ENCODE results near the gene MAP7. TPM values are rescaled to one million over a fixed set of nuclear protein-coding genes. Genes with fewer than 3 reads are reported as not detected.

MAP7 gene
- total RNA-seq, 4 donors from 2014 or later, result 4.6 to 9.7 (median 6.0) TPM

DNA sequence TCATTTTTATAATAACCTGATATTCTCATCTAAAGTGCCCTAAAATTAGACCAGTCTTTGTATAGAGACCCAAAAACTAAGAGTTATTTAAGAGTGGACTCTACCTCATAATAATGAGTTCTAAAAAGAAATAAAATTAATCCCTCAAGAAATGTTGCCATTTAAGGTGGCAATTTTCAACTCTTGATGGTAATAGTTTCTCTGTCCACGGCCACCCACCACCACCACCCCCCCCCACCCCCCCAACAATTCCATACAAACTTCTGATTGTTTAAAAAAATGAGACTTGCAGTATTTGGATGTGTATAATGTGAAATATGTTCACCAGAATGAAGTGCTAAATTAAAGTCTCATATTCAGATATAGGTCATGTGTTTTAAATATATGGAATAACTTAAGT lies 2.4 kb downstream of the MAP7 start:
- TF ChIP-seq, protein P1, sequence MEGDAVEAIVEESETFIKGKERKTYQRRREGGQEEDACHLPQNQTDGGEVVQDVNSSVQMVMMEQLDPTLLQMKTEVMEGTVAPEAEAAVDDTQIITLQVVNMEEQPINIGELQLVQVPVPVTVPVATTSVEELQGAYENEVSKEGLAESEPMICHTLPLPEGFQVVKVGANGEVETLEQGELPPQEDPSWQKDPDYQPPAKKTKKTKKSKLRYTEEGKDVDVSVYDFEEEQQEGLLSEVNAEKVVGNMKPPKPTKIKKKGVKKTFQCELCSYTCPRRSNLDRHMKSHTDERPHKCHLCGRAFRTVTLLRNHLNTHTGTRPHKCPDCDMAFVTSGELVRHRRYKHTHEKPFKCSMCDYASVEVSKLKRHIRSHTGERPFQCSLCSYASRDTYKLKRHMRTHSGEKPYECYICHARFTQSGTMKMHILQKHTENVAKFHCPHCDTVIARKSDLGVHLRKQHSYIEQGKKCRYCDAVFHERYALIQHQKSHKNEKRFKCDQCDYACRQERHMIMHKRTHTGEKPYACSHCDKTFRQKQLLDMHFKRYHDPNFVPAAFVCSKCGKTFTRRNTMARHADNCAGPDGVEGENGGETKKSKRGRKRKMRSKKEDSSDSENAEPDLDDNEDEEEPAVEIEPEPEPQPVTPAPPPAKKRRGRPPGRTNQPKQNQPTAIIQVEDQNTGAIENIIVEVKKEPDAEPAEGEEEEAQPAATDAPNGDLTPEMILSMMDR (IDR thresholded peaks at IDR 0.05; ENCODE audit: low read depth), result no peak

DNA sequence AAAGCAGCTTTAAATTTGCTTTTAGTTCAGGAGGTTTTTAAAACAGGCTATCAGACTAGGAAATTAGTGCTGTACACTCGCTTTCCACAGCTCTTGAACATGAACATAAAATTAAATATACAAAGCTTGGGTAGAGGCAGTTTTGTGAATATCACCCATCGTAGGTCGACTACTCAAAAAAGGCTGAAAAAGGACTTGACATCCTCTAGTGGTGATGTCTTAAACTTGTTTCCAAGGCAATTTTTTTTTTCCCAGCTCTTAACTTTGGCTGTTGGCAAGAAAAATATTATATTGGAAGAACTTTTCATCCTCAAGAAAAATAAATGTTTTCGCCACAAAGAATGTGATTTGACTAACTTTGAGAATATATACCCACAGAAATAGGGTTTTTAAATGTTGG lies 2.9 kb downstream of the MAP7 start:
- TF ChIP-seq, protein P1 (IDR thresholded peaks at IDR 0.05; ENCODE audit: low read depth), result no peak

DNA sequence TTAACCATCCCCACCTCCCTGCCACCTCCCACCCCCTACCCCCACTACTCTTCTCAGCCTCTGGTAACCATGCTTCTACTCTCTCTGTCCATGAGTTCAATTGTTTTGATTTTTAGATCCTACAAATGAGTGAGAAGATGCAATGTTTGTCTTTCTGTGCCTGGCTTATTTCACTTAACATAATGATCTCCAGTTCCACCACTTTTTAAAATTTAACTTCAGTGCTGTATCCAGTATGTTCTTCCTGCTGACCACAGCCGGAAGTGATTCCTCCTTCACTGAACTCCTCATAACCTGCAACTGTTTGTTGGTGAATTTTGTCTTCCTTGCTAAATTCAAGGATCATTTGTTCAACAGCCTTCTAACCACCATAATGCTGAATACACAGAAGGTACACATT lies 3.9 kb downstream of the MAP7 start:
- TF ChIP-seq, protein P1 (IDR thresholded peaks at IDR 0.05; ENCODE audit: low read depth), result no peak

DNA sequence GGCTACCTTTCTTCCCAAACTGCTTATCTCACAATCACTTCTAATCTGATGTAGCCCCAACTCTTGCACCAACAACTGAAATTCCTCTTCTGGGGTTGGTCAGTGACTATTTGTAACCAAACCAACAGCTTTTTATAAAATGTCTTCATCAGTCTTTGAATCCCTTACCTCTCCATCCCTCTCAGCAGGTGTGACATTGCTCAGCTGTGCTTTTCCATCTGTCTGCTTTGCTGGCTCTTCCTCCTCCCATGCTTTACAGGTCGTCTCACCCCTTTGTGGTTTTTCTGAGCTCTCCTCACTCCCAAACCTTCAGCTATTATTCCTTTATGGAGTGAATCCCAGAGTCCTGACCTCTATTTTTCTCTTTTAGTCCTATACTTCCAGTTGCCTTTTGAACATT lies 5.9 kb downstream of the MAP7 start:
- TF ChIP-seq, protein P1 (IDR thresholded peaks at IDR 0.05; ENCODE audit: low read depth), result no peak

DNA sequence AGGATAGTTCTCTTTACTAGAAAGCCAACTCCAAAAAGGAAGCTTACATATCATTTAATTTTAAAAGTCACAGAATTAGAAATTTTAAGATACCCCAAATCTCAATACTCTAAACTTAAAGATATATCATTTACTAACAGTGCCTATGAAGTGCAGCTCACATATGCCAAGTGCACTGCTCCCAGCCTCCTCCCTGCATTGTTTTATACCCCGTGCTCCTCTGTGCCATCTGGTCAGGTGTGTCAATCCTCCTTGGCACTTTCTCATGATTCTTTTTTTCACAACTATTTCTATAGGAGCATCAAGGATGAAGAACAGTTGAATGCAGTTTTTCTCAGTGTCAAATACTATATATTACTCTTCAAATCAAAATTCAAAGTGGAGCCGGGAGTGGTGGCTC lies 8.8 kb downstream of the MAP7 start:
- TF ChIP-seq, protein P1 (IDR thresholded peaks at IDR 0.05; ENCODE audit: low read depth), result no peak

DNA sequence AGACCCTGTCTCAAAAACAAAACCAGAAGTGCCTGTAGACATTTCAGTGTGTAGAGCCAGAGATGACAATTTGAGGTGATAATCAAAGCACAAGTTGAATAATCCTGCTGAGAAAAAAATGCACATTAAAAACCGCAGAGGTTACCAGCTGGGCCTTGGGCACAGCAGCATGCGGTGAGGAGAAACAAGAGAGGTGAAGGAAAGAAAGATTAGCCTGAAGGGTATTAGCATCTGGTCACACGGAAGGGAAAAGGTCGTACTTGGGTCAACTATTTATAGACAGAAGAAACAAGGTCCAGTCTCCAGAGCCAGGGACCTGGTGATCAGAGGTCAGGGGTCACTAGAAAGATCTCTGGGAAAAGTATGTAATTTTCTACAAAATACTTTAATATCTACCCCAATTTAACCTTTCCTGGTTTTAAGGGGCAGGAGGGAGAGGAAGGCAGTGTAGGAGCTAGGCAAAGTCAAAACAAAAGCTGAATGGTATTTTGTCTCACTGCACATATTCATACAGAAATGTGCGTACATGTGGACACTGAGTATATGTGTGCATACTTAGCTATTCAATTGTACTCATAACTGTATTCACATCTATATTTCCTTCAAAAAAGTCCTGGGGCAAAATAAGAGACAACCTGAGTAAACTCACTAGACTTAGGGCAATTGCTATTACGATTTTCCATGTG lies 10.1 kb downstream of the MAP7 start:
- TF ChIP-seq, protein P1 (IDR thresholded peaks at IDR 0.05; ENCODE audit: low read depth), result no peak

DNA sequence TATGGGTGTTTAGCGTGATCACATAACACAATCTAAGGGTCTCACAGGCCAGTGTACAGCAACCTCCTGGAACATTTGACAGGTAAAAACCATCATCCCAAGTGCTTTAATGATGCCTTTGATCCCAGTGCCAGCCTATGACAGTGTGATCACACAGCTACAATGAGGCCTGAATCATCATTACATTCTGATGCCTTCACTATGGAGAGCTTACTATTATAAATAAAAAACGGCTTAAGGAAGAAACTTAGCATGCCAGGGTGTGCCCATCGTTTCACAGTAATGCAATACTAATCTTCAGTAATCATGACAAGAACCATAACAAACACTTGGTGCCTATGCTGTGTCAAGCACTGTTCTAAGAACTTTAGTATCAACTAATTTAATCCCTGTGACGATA lies 11.4 kb downstream of the MAP7 start:
- TF ChIP-seq, protein P1 (IDR thresholded peaks at IDR 0.05; ENCODE audit: low read depth), result no peak

Data from subcutaneous adipose tissue (tissue), 4 donors.